ENCODE results near the gene MAPKAP1. TPM values are rescaled to one million over a fixed set of nuclear protein-coding genes. Genes with fewer than 3 reads are reported as not detected.
A peak's percentile ranks its signal among the peaks of the same experiment; 100 is the strongest.

The MAPKAP1 gene
- polyA plus RNA-seq, 1 donor (not counting 4 experiments of a cell fraction or from before 2014, with no cell fraction given) = 129 TPM

DNA sequence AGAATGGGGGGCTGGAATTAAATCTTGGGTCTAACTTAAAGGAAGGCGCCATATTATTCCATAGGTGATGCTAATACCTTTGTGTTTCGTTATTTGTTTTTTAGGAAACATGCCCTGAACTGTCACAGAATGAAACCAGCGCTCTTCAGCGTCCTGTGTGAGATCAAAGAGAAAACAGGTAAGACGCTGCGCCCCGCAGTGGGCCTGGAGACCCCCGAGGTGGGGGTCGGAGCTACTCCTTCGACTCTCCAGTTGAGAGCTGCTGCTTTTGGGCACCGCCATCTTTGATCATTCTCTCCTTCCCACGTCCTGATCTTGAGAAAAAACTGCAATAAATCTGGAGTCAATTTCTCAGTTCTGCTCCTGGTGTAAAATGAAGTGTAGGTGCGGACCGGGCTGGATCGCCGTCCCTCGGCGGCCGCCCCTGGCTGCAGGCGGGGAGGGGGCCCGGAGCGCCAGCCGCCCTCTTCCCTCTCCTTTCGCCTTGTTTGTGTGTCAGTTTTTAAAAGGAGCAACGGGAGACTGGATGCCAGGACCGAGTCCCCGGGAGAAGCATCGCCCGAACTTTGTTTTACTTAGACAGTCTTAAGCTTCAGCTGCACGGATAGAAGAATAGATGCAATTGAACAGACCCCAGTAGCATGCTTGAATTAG lies 41.6 kb upstream of the MAPKAP1 start:
- FAIRE-seq = no peak
- Histone ChIP-seq H4K20me1 (ENCODE audit: control insufficient read depth, extremely low read depth, insufficient read depth, low read length) (no peaks in the 10 kb centered on the region), H2AFZ (ENCODE audit: control insufficient read depth, low read length) (peak overlapping the region; percentile 78), H3K27ac (ENCODE audit: control insufficient read depth, insufficient read depth, low read length) (peak overlapping the region; percentile 86), H3K4me3 (ENCODE audit: control insufficient read depth in 2 of 3, extremely low read depth in 1 of 3, insufficient read depth in 2 of 3, low read depth in 1 of 3, low read length in 3 of 3) (peak overlapping the region; percentile 76 to 96 (median 95)), H3K9me1 (ENCODE audit: control insufficient read depth, extremely low read depth, insufficient read depth, low read length) (no peaks in the 10 kb centered on the region), H3K4me2 (ENCODE audit: control insufficient read depth, extremely low read depth, insufficient read depth, low read depth, low read length) (peak overlapping the region; percentile 100), H3K79me2 (ENCODE audit: control insufficient read depth, insufficient read depth, low read length) (peaks cover 50% of the 10 kb centered on the region), H3K9ac (ENCODE audit: control insufficient read depth, extremely low read depth, insufficient read depth, low read length) (peak overlapping the region; percentile 90), H3K9me3 (ENCODE audit: control insufficient read depth, low read depth, low read length) (no peaks in the 10 kb centered on the region), H3K36me3 (ENCODE audit: control insufficient read depth in 2 of 2, extremely low read depth in 1 of 2, insufficient read depth in 2 of 2, low read length in 2 of 2) (peaks cover 0 to 3% of the 10 kb centered on the region in 2 experiments), H3K27me3 (ENCODE audit: control insufficient read depth, extremely low read depth, insufficient read depth, low read length) (no peaks in the 10 kb centered on the region), H3K4me1 (ENCODE audit: control insufficient read depth, extremely low read depth, insufficient read depth, low read length) (peaks cover 40% of the 10 kb centered on the region)
- TF ChIP-seq, protein P1, sequence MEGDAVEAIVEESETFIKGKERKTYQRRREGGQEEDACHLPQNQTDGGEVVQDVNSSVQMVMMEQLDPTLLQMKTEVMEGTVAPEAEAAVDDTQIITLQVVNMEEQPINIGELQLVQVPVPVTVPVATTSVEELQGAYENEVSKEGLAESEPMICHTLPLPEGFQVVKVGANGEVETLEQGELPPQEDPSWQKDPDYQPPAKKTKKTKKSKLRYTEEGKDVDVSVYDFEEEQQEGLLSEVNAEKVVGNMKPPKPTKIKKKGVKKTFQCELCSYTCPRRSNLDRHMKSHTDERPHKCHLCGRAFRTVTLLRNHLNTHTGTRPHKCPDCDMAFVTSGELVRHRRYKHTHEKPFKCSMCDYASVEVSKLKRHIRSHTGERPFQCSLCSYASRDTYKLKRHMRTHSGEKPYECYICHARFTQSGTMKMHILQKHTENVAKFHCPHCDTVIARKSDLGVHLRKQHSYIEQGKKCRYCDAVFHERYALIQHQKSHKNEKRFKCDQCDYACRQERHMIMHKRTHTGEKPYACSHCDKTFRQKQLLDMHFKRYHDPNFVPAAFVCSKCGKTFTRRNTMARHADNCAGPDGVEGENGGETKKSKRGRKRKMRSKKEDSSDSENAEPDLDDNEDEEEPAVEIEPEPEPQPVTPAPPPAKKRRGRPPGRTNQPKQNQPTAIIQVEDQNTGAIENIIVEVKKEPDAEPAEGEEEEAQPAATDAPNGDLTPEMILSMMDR (optimal IDR thresholded peaks at IDR 0.05 in 1 of 3, IDR thresholded peaks at IDR 0.05 in 1 of 3, conservative IDR thresholded peaks at IDR 0.05 in 1 of 3; ENCODE audit: extremely low read depth in 1 of 3, insufficient read depth in 2 of 3, low read length in 3 of 3) = no peak
- TF ChIP-seq EZH2 (IDR thresholded peaks at IDR 0.05; ENCODE audit: low read length) = no peak
- dilution Hi-C loops (cut with MboI; ENCODE audit: extremely low pct_ligation_motif_present, low sequenced_read_pairs) = no loop called here
- DNase-seq (ENCODE audit: low read depth, low spot score) = no peak

- H4K20me1 ChIP-seq (ENCODE audit: control insufficient read depth, extremely low read depth, insufficient read depth, low read length) = no peaks in the 10 kb centered on the region
- TF ChIP-seq, protein P1 (optimal IDR thresholded peaks at IDR 0.05 in 1 of 3, IDR thresholded peaks at IDR 0.05 in 1 of 3, conservative IDR thresholded peaks at IDR 0.05 in 1 of 3; ENCODE audit: extremely low read depth in 1 of 3, insufficient read depth in 2 of 3, low read length in 3 of 3) = no peak
- no peak for TF ChIP-seq EZH2 (IDR thresholded peaks at IDR 0.05; ENCODE audit: low read length)
- H3K36me3 ChIP-seq (ENCODE audit: control insufficient read depth in 2 of 2, extremely low read depth in 1 of 2, insufficient read depth in 2 of 2, low read length in 2 of 2) = peaks cover 0 to 3% of the 10 kb centered on the region in 2 experiments
- H3K4me2 ChIP-seq (ENCODE audit: control insufficient read depth, extremely low read depth, insufficient read depth, low read depth, low read length) = peak overlapping the region; percentile 100
- H3K9ac ChIP-seq (ENCODE audit: control insufficient read depth, extremely low read depth, insufficient read depth, low read length) = peak overlapping the region; percentile 90
- no peaks in the 10 kb centered on the region for H3K27me3 ChIP-seq (ENCODE audit: control insufficient read depth, extremely low read depth, insufficient read depth, low read length)
- peaks cover 47% of the 10 kb centered on the region for H3K79me2 ChIP-seq (ENCODE audit: control insufficient read depth, insufficient read depth, low read length)
- H3K9me3 ChIP-seq (ENCODE audit: control insufficient read depth, low read depth, low read length) = no peaks in the 10 kb centered on the region
- dilution Hi-C loops (cut with MboI; ENCODE audit: extremely low pct_ligation_motif_present, low sequenced_read_pairs) = no loop called here
- peak overlapping the region; percentile 76 to 96 (median 95) for H3K4me3 ChIP-seq (ENCODE audit: control insufficient read depth in 2 of 3, extremely low read depth in 1 of 3, insufficient read depth in 2 of 3, low read depth in 1 of 3, low read length in 3 of 3)
- H3K27ac ChIP-seq (ENCODE audit: control insufficient read depth, insufficient read depth, low read length) = peak overlapping the region; percentile 86
- DNase-seq (ENCODE audit: low read depth, low spot score) (no peak), FAIRE-seq (no peak)
- H3K9me1 ChIP-seq (ENCODE audit: control insufficient read depth, extremely low read depth, insufficient read depth, low read length) = no peaks in the 10 kb centered on the region
- H2AFZ ChIP-seq (ENCODE audit: control insufficient read depth, low read length) = peak overlapping the region; percentile 78
- peaks cover 39% of the 10 kb centered on the region for H3K4me1 ChIP-seq (ENCODE audit: control insufficient read depth, extremely low read depth, insufficient read depth, low read length)
Observed at GRCh38 chr9:125747765-125748445, 40.9 kb upstream of the MAPKAP1 start.

Measured in keratinocyte (primary cell).